K562 (cell line): ENCODE results near the gene SLC34A3. TPM values are rescaled to one million over a fixed set of nuclear protein-coding genes. Genes with fewer than 3 reads are reported as not detected.

Experiments used
- ATF1 ChIP-seq, 2 experiments: fragments of 450-650 bp in 1 of 2; IDR thresholded peaks; 2 replicates each; pipeline ENCODE4 v1.6.1; 2016; ENCODE audit warnings: missing compliant biosample characterization in 1 of 2, missing genetic modification characterization in 1 of 2
- CBFB ChIP-seq: sonication (generic); formaldehyde crosslinking; IDR thresholded peaks from 2 replicates; pipeline ENCODE4 v1.4.0; 2020; ENCODE audit warnings: mild to moderate bottlenecking, missing genetic modification reagents
- CCAR2 ChIP-seq: fragments of 200-400 bp; formaldehyde crosslinking; IDR thresholded peaks from 2 replicates; pipeline ENCODE4 v1.6.1; 2017; ENCODE audit warnings: mild to moderate bottlenecking, low read depth, low read length
- FUS ChIP-seq: fragments of 200-400 bp; formaldehyde crosslinking; optimal IDR thresholded peaks from 2 replicates; pipeline ENCODE3; 2017; ENCODE audit warnings: low read depth, low read length
- HDGF ChIP-seq: fragments of 450-650 bp; IDR thresholded peaks from 2 replicates; pipeline ENCODE4 v1.6.1; 2016
- KDM1A ChIP-seq, 2 experiments: fragments of 450-650 bp; IDR thresholded peaks; 2 replicates each; pipeline ENCODE4 v1.6.1; 2016; ENCODE audit warnings: mild to moderate bottlenecking in 2 of 2
- NBN ChIP-seq: fragments of 450-650 bp; IDR thresholded peaks from 2 replicates; pipeline ENCODE4 v1.6.1; 2016; ENCODE audit warnings: low read depth, mild to moderate bottlenecking
- PHB2 ChIP-seq: fragments of 450-650 bp; IDR thresholded peaks from 2 replicates; pipeline ENCODE4 v1.6.1; 2017; ENCODE audit warnings: low read depth
- POU5F1 ChIP-seq: fragments of 150-350 bp; IDR thresholded peaks from 2 replicates; pipeline ENCODE4 v1.6.1; 2014; ENCODE audit warnings: borderline replicate concordance, low read length, low read depth, mild to moderate bottlenecking; ENCODE audit not compliant: partially characterized antibody
- PRPF4 ChIP-seq: fragments of 200-400 bp; formaldehyde crosslinking; IDR thresholded peaks from one replicate; pipeline ENCODE4 v1.6.1; 2017; ENCODE audit warnings: low read length, low read depth, mild to moderate bottlenecking; ENCODE audit not compliant: insufficient read depth, poor library complexity, severe bottlenecking
- RBM17 ChIP-seq: fragments of 200-400 bp; formaldehyde crosslinking; IDR thresholded peaks from 2 replicates; pipeline ENCODE4 v1.6.1; 2017; ENCODE audit warnings: low read depth, mild to moderate bottlenecking, low read length, borderline replicate concordance
- RBM25 ChIP-seq: fragments of 200-400 bp; formaldehyde crosslinking; IDR thresholded peaks from 2 replicates; pipeline ENCODE4 v1.6.1; 2018; ENCODE audit warnings: low read length, low read depth, moderate library complexity; ENCODE audit not compliant: severe bottlenecking
- RCOR1 ChIP-seq, 2 experiments: IDR thresholded peaks; 2 replicates each; pipeline ENCODE4 v1.6.1; 2012; ENCODE audit warnings: low read depth in 2 of 2, low read length in 2 of 2, borderline replicate concordance in 1 of 2, improper control_type of control experiment in 1 of 2
- SMARCA4 ChIP-seq: fragments of 450-650 bp; IDR thresholded peaks from 2 replicates; pipeline ENCODE4 v1.6.1; 2016
- ZFP30 ChIP-seq: fragments of 250-450 bp; sonication (Bioruptor Pico); IDR thresholded peaks from 2 replicates; pipeline ENCODE4 v1.8.0; 2022; ENCODE audit warnings: moderate library complexity, mild to moderate bottlenecking, inconsistent platforms, borderline replicate concordance
- ZNF143 ChIP-seq: sonication (generic); formaldehyde crosslinking; IDR thresholded peaks from 2 replicates; pipeline ENCODE4 v1.9.0; 2022; ENCODE audit warnings: mild to moderate bottlenecking, missing genetic modification reagents
- ZNF445 ChIP-seq: fragments of 250-450 bp; sonication (Bioruptor Pico); IDR thresholded peaks from 2 replicates; pipeline ENCODE4 v1.4.0; 2020; ENCODE audit warnings: low read depth, mild to moderate bottlenecking, moderate library complexity
- ZNF717 ChIP-seq: fragments of 250-450 bp; sonication (Bioruptor Pico); IDR thresholded peaks from 2 replicates; pipeline ENCODE4 v1.5.0; 2021
- ZZZ3 ChIP-seq: fragments of 450-650 bp; IDR thresholded peaks from 2 replicates; pipeline ENCODE4 v1.6.1; 2016; ENCODE audit warnings: antibody characterized with exemption, mild to moderate bottlenecking, moderate library complexity
- polyA plus RNA-seq, 8 experiments: library from polyadenylated mRNA; depleted of rRNA in 4 of 8; stranded (reverse) in 5 of 8; unstranded in 3 of 8; fragments of >200 nt; fragmentation: Nextera tagmentation in 2 of 8; fragmentation: Illumina TruSeq in 1 of 8; extraction: Ambion mirVana in 2 of 8; extraction: Trizol in 1 of 8; gene quantifications; 2 replicates each; pipeline versions ENCODE4 v1.2.1 to v1.2.3, GENCODE V29; 2011 to 2014; ENCODE audit warnings: inconsistent platforms in 1 of 8, missing spikeins in 1 of 8
- total RNA-seq, 7 experiments: library from RNA; depleted of rRNA in 6 of 7; stranded (reverse); fragments of >200 nt in 6 of 7; fragmentation: Illumina TruSeq in 2 of 7; extraction: Trizol in 2 of 7; gene quantifications; 2 replicates each; pipeline versions ENCODE4 v1.2.1 to v1.2.3, GENCODE V29; 2011 to 2021; ENCODE audit warnings: low replicate concordance in 1 of 7
- TF ChIP-seq, protein P1 (sequence below): sonication (generic); formaldehyde crosslinking; IDR thresholded peaks from 2 replicates; pipeline ENCODE4 v1.8.0; 2022; ENCODE audit warnings: missing genetic modification reagents, mild to moderate bottlenecking, borderline replicate concordance
- TF ChIP-seq, protein P2 (sequence below): fragments of 250-450 bp; sonication (Bioruptor Pico); IDR thresholded peaks from 2 replicates; pipeline ENCODE4 v1.8.0; 2022; ENCODE audit warnings: inconsistent platforms
- TF ChIP-seq, protein P3 (sequence below), 2 experiments: fragments of 250-450 bp in 1 of 2; fragments of 450-650 bp in 1 of 2; sonication (Bioruptor Pico) in 1 of 2; IDR thresholded peaks; 2 replicates each; pipeline versions ENCODE4 v1.6.1 to v1.8.0; 2016 to 2021; ENCODE audit warnings: mild to moderate bottlenecking in 2 of 2, moderate library complexity in 2 of 2, missing compliant biosample characterization in 1 of 2, missing genetic modification characterization in 1 of 2
- TF ChIP-seq, protein P4 (sequence below): fragments of 250-450 bp; sonication (Bioruptor Pico); IDR thresholded peaks from 2 replicates; pipeline ENCODE4 v1.6.1; 2021; ENCODE audit warnings: mild to moderate bottlenecking

The SLC34A3 gene
- total and polyA plus RNA-seq, 9 of the 15 experiments (the other 6 are each of a cell fraction or from before 2014, with no cell fraction given) = not detected

GRCh38 chr9:137227054-137227852 lies 3.4 kb upstream of the SLC34A3 start, which contains the start of gene RNF224 (continued):
- TF ChIP-seq, protein P1, sequence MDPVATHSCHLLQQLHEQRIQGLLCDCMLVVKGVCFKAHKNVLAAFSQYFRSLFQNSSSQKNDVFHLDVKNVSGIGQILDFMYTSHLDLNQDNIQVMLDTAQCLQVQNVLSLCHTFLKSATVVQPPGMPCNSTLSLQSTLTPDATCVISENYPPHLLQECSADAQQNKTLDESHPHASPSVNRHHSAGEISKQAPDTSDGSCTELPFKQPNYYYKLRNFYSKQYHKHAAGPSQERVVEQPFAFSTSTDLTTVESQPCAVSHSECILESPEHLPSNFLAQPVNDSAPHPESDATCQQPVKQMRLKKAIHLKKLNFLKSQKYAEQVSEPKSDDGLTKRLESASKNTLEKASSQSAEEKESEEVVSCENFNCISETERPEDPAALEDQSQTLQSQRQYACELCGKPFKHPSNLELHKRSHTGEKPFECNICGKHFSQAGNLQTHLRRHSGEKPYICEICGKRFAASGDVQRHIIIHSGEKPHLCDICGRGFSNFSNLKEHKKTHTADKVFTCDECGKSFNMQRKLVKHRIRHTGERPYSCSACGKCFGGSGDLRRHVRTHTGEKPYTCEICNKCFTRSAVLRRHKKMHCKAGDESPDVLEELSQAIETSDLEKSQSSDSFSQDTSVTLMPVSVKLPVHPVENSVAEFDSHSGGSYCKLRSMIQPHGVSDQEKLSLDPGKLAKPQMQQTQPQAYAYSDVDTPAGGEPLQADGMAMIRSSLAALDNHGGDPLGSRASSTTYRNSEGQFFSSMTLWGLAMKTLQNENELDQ (CRISPR knock-in tag) = no peak
- TF ChIP-seq RBM25 = no peak
- no peak for TF ChIP-seq ZNF445 (CRISPR knock-in tag)
- TF ChIP-seq, protein P2, sequence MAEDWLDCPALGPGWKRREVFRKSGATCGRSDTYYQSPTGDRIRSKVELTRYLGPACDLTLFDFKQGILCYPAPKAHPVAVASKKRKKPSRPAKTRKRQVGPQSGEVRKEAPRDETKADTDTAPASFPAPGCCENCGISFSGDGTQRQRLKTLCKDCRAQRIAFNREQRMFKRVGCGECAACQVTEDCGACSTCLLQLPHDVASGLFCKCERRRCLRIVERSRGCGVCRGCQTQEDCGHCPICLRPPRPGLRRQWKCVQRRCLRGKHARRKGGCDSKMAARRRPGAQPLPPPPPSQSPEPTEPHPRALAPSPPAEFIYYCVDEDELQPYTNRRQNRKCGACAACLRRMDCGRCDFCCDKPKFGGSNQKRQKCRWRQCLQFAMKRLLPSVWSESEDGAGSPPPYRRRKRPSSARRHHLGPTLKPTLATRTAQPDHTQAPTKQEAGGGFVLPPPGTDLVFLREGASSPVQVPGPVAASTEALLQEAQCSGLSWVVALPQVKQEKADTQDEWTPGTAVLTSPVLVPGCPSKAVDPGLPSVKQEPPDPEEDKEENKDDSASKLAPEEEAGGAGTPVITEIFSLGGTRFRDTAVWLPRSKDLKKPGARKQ (CRISPR knock-in tag) = no peak
- TF ChIP-seq SMARCA4 = no peak
- TF ChIP-seq ZNF143 (CRISPR knock-in tag) = no peak
- TF ChIP-seq CBFB (CRISPR knock-in tag) = 0 out of 2 replicates have a peak, but pooled peaks have one; percentile 72
- no peak for TF ChIP-seq NBN
- no peak for TF ChIP-seq ATF1 (CRISPR knock-in tag; IDR thresholded peaks at IDR 0.05)
- TF ChIP-seq ATF1 (tag; IDR thresholded peaks at IDR 0.05) = peak; percentile 27; the same call in 1 of the 2 replicates
- no peak for TF ChIP-seq RBM17
- no peak for TF ChIP-seq PRPF4
- TF ChIP-seq PHB2 = no peak
- TF ChIP-seq CCAR2 = no peak
- TF ChIP-seq FUS = no peak
- TF ChIP-seq, protein P3, sequence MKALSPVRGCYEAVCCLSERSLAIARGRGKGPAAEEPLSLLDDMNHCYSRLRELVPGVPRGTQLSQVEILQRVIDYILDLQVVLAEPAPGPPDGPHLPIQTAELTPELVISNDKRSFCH (CRISPR knock-in tag; IDR thresholded peaks at IDR 0.05) = no peak
- TF ChIP-seq, protein P3 (tag; IDR thresholded peaks at IDR 0.05) = 0 out of 2 replicates have a peak, but pooled peaks have one; percentile 14
- no peak for TF ChIP-seq ZNF717 (CRISPR knock-in tag)
- TF ChIP-seq KDM1A (IDR thresholded peaks at IDR 0.05) = peak in 1 of 2 experiments; percentile 96; a peak in 2 of 4 replicates
- 0 out of 4 replicates have a peak, but pooled peaks of 1 of the 2 experiments have one; percentile 28 for TF ChIP-seq RCOR1 (IDR thresholded peaks at IDR 0.05; ENCODE audit: borderline replicate concordance in 1 of 2, low read depth in 2 of 2, low read length in 2 of 2)
- peak; percentile 90; the same call in 1 of the 2 replicates for TF ChIP-seq HDGF
- TF ChIP-seq ZZZ3 = no peak
- TF ChIP-seq, protein P4, sequence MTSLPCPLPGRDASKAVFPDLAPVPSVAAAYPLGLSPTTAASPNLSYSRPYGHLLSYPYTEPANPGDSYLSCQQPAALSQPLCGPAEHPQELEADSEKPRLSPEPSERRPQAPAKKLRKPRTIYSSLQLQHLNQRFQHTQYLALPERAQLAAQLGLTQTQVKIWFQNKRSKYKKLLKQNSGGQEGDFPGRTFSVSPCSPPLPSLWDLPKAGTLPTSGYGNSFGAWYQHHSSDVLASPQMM (CRISPR knock-in tag) = no peak
- TF ChIP-seq POU5F1 = no peak
- TF ChIP-seq ZFP30 (CRISPR knock-in tag) = no peak
